Measurements from ENCODE around the gene SEC63. TPM values are rescaled to one million over a fixed set of nuclear protein-coding genes. Genes with fewer than 3 reads are reported as not detected.

Gene SEC63
- total RNA-seq, 4 donors from 2014 or later, result 28.1 to 42.6 (median 32.9) TPM

DNA sequence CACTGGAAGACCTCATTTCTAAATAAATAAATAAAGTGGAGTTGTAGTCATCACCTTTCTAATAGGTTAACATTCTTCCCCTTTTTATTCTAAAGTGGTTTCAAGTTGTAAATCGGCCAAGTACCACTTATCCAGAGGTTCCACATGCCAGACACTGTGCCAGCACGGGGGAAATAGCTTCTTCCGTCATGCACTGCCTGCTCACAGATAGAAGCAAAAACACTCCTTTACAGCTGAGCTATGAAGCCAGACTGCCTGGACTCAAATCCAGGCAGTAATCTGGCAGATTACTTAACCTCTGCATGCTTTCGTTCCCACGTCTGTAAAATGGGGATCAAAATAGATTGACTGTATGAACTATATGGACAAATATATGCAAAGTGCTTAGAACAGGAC lies 116.7 kb downstream of the SEC63 start:
- Histone ChIP-seq H3K27me3 (peaks cover 5% of the 10 kb centered on the region), H3K4me3 (no peak overlapping the region), H3K36me3 (no peaks in the 10 kb centered on the region), H3K4me1 (no peaks in the 10 kb centered on the region), H3K27ac (no peak overlapping the region), H3K9me3 (no peaks in the 10 kb centered on the region)
- 63 to 70% methylated on average over 5 of the region's 5 CpGs for WGBS, 2 donors (ENCODE audit: low coverage in 1 of 2)
- no peak for ATAC-seq
- TF ChIP-seq POLR2AphosphoS5 (IDR thresholded peaks at IDR 0.05) (no peak), POLR2A (IDR thresholded peaks at IDR 0.05) (no peak)

DNA sequence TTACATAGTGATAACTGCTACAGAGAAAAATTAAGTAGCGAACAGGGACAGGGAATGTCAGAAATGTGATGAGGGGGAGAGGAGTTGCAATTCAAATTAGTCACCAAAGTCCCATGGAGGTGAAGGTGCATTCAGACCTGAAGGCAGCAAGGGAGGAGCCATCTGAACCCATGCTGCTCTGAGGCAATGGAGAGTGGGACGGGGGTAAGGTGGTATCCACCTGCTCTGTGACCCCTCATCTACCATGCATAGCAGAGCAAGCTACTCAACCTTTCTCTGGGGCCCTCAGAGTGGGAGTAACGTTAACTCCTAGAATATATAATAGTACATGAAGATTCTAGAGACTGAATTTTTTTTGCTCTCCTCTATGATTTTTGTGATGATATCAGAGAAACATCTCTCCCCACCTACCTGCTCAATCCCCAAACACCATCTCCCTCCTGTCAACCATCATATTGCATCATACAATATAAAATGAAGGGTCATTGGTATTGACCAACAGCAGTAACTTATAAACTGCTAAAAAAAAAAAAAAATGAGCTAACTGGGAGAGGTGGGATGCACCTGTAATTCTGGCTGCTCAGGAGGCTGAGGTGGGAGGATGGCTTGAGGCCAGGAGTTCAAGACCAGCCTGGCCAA lies 117.3 kb downstream of the SEC63 start:
- WGBS, 2 donors (ENCODE audit: low coverage in 1 of 2), result 69 to 81% methylated on average over 3 of the region's 3 CpGs
- no peak overlapping the region for H3K4me3 ChIP-seq
- ATAC-seq, result no peak
- H3K9me3 ChIP-seq, result no peaks in the 10 kb centered on the region
- no peak for TF ChIP-seq POLR2AphosphoS5 (IDR thresholded peaks at IDR 0.05)
- TF ChIP-seq EP300 (IDR thresholded peaks at IDR 0.05), result no peak
- TF ChIP-seq, protein P1, sequence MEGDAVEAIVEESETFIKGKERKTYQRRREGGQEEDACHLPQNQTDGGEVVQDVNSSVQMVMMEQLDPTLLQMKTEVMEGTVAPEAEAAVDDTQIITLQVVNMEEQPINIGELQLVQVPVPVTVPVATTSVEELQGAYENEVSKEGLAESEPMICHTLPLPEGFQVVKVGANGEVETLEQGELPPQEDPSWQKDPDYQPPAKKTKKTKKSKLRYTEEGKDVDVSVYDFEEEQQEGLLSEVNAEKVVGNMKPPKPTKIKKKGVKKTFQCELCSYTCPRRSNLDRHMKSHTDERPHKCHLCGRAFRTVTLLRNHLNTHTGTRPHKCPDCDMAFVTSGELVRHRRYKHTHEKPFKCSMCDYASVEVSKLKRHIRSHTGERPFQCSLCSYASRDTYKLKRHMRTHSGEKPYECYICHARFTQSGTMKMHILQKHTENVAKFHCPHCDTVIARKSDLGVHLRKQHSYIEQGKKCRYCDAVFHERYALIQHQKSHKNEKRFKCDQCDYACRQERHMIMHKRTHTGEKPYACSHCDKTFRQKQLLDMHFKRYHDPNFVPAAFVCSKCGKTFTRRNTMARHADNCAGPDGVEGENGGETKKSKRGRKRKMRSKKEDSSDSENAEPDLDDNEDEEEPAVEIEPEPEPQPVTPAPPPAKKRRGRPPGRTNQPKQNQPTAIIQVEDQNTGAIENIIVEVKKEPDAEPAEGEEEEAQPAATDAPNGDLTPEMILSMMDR (IDR thresholded peaks at IDR 0.05), result no peak
- TF ChIP-seq POLR2A (IDR thresholded peaks at IDR 0.05), result no peak
- H3K27ac ChIP-seq, result no peak overlapping the region
- no peaks in the 10 kb centered on the region for H3K4me1 ChIP-seq
- H3K36me3 ChIP-seq, result no peaks in the 10 kb centered on the region
- peaks cover under 1% of the 10 kb centered on the region for H3K27me3 ChIP-seq

DNA sequence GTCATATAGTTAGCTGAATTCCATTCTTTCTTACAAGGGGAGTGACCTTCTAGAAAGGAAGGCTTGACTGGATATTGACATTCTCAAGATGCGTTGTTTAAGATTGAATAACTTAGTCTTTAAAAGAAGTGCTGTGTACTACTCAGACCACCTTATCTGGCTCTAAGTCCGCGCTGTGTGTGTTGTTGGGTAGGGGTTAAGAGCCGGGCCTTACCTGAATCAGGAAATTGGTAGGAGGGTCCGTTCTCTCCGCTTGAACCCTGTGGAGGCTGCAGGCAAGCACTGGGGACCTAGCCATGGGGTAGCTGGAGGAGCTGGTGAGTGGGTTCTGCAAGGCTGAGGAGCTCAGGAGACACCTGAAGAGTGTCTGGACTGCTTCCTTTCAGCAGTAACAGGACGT lies 124.9 kb downstream of the SEC63 start:
- H3K4me3 ChIP-seq, result no peak overlapping the region
- no peak for TF ChIP-seq POLR2AphosphoS5 (IDR thresholded peaks at IDR 0.05)
- TF ChIP-seq POLR2A (IDR thresholded peaks at IDR 0.05), result no peak
- TF ChIP-seq EP300 (IDR thresholded peaks at IDR 0.05), result no peak
- TF ChIP-seq, protein P1 (IDR thresholded peaks at IDR 0.05), result no peak
- no peaks in the 10 kb centered on the region for H3K27me3 ChIP-seq
- no peak for ATAC-seq
- H3K4me1 ChIP-seq, result no peaks in the 10 kb centered on the region
- no peaks in the 10 kb centered on the region for H3K36me3 ChIP-seq
- H3K9me3 ChIP-seq, result no peaks in the 10 kb centered on the region
- 70 to 82% methylated on average over 2 to 5 of the region's 7 CpGs for WGBS, 2 donors (ENCODE audit: low coverage in 1 of 2)
- H3K27ac ChIP-seq, result no peak overlapping the region

DNA sequence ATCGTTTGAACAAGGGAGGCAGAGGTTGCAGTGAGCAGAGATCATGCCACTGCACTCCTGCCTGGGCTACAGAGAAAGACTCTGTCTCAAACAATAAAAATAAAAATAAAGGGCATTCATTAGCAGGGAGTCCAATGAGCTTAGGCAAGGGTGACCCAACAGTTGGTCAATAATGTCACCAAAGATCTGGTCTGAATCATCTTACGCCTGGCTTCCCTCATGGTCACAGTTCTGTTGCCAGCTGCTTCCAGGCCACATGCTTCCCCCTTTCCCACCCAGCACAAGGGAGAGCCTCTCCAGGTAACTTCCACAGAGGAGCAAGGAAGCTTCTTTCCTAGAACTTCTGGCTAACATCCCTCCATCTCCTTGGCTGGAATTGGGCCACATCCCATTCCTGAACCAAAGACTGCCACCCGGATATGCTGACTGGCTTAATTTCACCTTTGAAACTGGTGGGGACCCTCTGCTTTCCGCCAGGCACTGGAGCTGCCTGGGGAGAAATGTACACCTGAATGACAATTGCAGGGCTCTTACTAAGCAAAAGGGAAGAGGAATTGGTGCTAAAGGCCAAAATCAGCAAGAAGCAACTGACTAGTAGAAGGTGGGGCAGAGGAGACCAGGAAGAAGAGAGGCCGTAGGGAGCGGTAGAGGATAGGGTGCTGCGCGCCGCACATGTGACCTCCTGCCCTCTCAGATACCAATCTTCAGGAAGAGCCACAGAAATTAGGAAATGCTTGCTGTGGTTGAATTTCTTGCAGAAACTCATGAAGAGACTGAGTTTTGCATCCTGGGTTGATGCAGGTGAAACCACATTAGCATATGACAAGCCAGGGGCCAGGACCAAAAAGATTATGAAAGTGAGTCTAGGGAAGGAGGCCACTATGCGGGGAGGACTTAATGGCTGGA lies 125.6 kb downstream of the SEC63 start:
- Histone ChIP-seq H3K27ac (no peak overlapping the region), H3K9me3 (no peaks in the 10 kb centered on the region), H3K4me1 (no peaks in the 10 kb centered on the region), H3K27me3 (peaks cover 4% of the 10 kb centered on the region), H3K36me3 (no peaks in the 10 kb centered on the region), H3K4me3 (no peak overlapping the region)
- ATAC-seq, result no peak
- WGBS, 2 donors (ENCODE audit: low coverage in 1 of 2), result 75 to 86% methylated on average over 2 to 6 of the region's 10 CpGs
- TF ChIP-seq EP300 (IDR thresholded peaks at IDR 0.05), result no peak
- no peak for TF ChIP-seq POLR2A (IDR thresholded peaks at IDR 0.05)
- TF ChIP-seq, protein P1 (IDR thresholded peaks at IDR 0.05), result no peak
- TF ChIP-seq POLR2AphosphoS5 (IDR thresholded peaks at IDR 0.05), result no peak

DNA sequence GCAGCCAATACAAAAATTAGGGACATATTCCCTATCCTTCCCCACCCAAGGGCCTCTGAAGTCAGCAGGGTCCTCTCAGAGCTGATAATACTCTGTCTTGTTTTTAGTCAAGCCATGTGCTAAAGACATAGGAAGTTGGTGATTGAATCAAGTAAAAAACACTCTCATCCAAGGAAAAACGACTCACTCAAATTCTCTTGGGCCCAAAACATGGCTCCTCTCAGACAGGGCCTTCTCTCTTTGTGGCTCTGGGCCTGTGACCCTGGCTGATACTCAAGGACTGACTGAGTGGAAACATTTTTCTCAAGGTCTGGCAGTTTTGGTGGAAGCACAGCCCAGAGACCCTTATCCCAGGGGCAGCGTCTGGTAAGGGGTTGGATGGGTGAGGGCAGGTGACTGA lies 127.9 kb downstream of the SEC63 start:
- H3K27me3 ChIP-seq, result peaks cover 9% of the 10 kb centered on the region
- no peaks in the 10 kb centered on the region for H3K36me3 ChIP-seq
- no peaks in the 10 kb centered on the region for H3K4me1 ChIP-seq
- TF ChIP-seq EP300 (IDR thresholded peaks at IDR 0.05) (no peak), POLR2A (IDR thresholded peaks at IDR 0.05) (no peak), POLR2AphosphoS5 (IDR thresholded peaks at IDR 0.05) (no peak)
- TF ChIP-seq, protein P1 (IDR thresholded peaks at IDR 0.05), result no peak
- WGBS, 2 donors (ENCODE audit: low coverage in 1 of 2), result 36 to 100% methylated on average over 1 of the region's 2 CpGs
- H3K9me3 ChIP-seq, result no peaks in the 10 kb centered on the region
- H3K4me3 ChIP-seq, result no peak overlapping the region
- ATAC-seq, result no peak
- no peak overlapping the region for H3K27ac ChIP-seq
